Fibroblast of lung (primary cell): ENCODE results near the gene KCNMA1. TPM values are rescaled to one million over a fixed set of nuclear protein-coding genes. Genes with fewer than 3 reads are reported as not detected.
A peak's percentile ranks its signal among the peaks of the same experiment; 100 is the strongest.

Experiments
- DNase-seq, 2 donors: peaks; one replicate each; pipeline versions ENCODE4 v3.0.0 to v3.0.0-alpha.2; 2010; ENCODE audit warnings: low read depth in 2 of 2
- H2AFZ ChIP-seq: 2 replicates; pipeline ENCODE4 v1.5.1; 2012; ENCODE audit warnings: low read length, control low read depth, inconsistent platforms
- H3K27ac ChIP-seq: 2 replicates; pipeline ENCODE4 v1.5.1; 2011; ENCODE audit warnings: low read length, control low read depth; ENCODE audit not compliant: insufficient read depth
- H3K27me3 ChIP-seq: 2 replicates; pipeline ENCODE4 v1.5.1; 2011; ENCODE audit warnings: mild to moderate bottlenecking, low read length; ENCODE audit not compliant: control insufficient read depth, insufficient read depth
- H3K36me3 ChIP-seq: 2 replicates; pipeline ENCODE4 v1.5.1; 2011; ENCODE audit warnings: low read length; ENCODE audit not compliant: control insufficient read depth, insufficient read depth
- H3K4me1 ChIP-seq: 2 replicates; pipeline ENCODE4 v1.5.1; 2011; ENCODE audit warnings: low read length; ENCODE audit not compliant: control insufficient read depth, insufficient read depth; ENCODE audit errors: extremely low read depth
- H3K4me2 ChIP-seq: 2 replicates; pipeline ENCODE4 v1.5.1; 2011; ENCODE audit warnings: low read length, control low read depth; ENCODE audit not compliant: insufficient read depth; ENCODE audit errors: extremely low read depth
- H3K4me3 ChIP-seq, 4 experiments: fragments of 200-600 bp in 1 of 4; sonication (generic) in 1 of 4; replicated peaks in 1 of 4; 2 replicates each; pipeline ENCODE4 v1.5.1; 2011 to 2016; ENCODE audit warnings: low read length in 4 of 4, low read depth in 3 of 4, mild to moderate bottlenecking in 3 of 4, control low read depth in 2 of 4, inconsistent platforms in 1 of 4, mixed read lengths in 1 of 4; ENCODE audit not compliant: insufficient read depth in 1 of 4; ENCODE audit errors: control extremely low read depth in 1 of 4
- H3K79me2 ChIP-seq: 2 replicates; pipeline ENCODE4 v1.5.1; 2012; ENCODE audit warnings: mild to moderate bottlenecking, low read length, inconsistent platforms; ENCODE audit not compliant: control insufficient read depth, insufficient read depth
- H3K9ac ChIP-seq: 2 replicates; pipeline ENCODE4 v1.5.1; 2011; ENCODE audit warnings: mild to moderate bottlenecking, low read length, control low read depth; ENCODE audit not compliant: insufficient read depth
- H3K9me3 ChIP-seq: 2 replicates; pipeline ENCODE4 v1.5.1; 2012; ENCODE audit warnings: low read depth, low read length; ENCODE audit not compliant: control insufficient read depth, insufficient read depth
- H4K20me1 ChIP-seq: 2 replicates; pipeline ENCODE4 v1.5.1; 2011; ENCODE audit warnings: low read length; ENCODE audit not compliant: control insufficient read depth, insufficient read depth; ENCODE audit errors: extremely low read depth
- EZH2 ChIP-seq: IDR thresholded peaks from 2 replicates; pipeline ENCODE4 v1.5.1; 2012; ENCODE audit warnings: low read length, control low read depth, mild to moderate bottlenecking; ENCODE audit errors: missing control alignments
- polyA plus RNA-seq, 2 donors: library from polyadenylated mRNA; depleted of rRNA in 1 of 2; stranded (reverse) in 1 of 2; unstranded in 1 of 2; fragments of >200 nt; gene quantifications; 2 replicates each; pipeline ENCODE4 v1.2.1, GENCODE V29; 2011 to 2012; ENCODE audit warnings: missing spikeins in 1 of 2
- total RNA-seq: library from RNA; depleted of rRNA; stranded (reverse); fragments of >200 nt; gene quantifications from 2 replicates; pipeline ENCODE4 v1.2.1, GENCODE V29; 2014
- TF ChIP-seq, protein P1 (sequence below), 2 donors: IDR thresholded peaks in 1 of 2; conservative IDR thresholded peaks in 1 of 2; 1 replicate in 1 of 2; 2 replicates in 1 of 2; pipeline ENCODE4 v1.5.1; 2011 to 2012; ENCODE audit warnings: low read length in 2 of 2, control low read depth in 1 of 2, inconsistent platforms in 1 of 2, low read depth in 1 of 2, mild to moderate bottlenecking in 1 of 2

The KCNMA1 gene
- total and polyA plus RNA-seq, 2 donors (not counting 1 experiment from before 2014, with no cell fraction given) = 31.0 to 138 TPM

DNA sequence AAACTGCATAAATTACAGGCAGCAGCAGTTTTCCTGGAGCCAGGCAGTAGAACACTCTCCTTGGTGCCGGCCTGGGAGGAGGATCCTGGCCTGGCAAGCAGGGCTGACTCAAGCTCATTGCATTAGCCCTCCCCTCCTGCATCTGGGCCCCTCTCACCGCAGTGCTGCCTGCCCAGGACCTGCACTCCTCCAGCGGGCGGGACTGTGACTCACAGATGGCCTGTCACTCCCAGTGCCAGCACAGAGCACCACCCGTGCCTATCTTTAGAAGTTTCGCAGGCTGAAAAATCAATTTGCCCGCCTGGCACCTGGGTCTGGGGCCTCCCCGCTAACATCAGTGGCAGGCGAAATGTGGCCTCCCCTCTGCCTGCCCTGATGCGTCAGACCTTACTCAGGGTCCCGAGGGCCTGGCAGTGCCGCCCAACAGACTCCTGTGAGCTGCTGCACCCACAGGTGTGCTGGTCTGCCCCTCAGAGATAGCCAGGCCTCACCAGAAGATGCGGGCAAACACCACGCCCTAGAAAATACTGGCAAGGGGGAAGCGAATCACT is 123.8 kb downstream of the KCNMA1 start:
- no peak overlapping the region for H2AFZ ChIP-seq
- no peaks in the 10 kb centered on the region for H3K36me3 ChIP-seq
- no peak overlapping the region for H3K27ac ChIP-seq
- H3K4me3 ChIP-seq = no peak overlapping the region
- H3K27me3 ChIP-seq = no peaks in the 10 kb centered on the region
- peaks cover 21% of the 10 kb centered on the region for H3K4me1 ChIP-seq
- no peaks in the 10 kb centered on the region for H4K20me1 ChIP-seq
- H3K9me3 ChIP-seq = no peaks in the 10 kb centered on the region
- DNase-seq = peak; percentile 86 to 95
- peaks cover 8% of the 10 kb centered on the region for H3K79me2 ChIP-seq
- no peak overlapping the region for H3K4me2 ChIP-seq
- H3K9ac ChIP-seq = no peak overlapping the region
- TF ChIP-seq EZH2 = no peak
- TF ChIP-seq, protein P1, sequence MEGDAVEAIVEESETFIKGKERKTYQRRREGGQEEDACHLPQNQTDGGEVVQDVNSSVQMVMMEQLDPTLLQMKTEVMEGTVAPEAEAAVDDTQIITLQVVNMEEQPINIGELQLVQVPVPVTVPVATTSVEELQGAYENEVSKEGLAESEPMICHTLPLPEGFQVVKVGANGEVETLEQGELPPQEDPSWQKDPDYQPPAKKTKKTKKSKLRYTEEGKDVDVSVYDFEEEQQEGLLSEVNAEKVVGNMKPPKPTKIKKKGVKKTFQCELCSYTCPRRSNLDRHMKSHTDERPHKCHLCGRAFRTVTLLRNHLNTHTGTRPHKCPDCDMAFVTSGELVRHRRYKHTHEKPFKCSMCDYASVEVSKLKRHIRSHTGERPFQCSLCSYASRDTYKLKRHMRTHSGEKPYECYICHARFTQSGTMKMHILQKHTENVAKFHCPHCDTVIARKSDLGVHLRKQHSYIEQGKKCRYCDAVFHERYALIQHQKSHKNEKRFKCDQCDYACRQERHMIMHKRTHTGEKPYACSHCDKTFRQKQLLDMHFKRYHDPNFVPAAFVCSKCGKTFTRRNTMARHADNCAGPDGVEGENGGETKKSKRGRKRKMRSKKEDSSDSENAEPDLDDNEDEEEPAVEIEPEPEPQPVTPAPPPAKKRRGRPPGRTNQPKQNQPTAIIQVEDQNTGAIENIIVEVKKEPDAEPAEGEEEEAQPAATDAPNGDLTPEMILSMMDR (conservative IDR thresholded peaks at IDR 0.05 in 1 of 2, IDR thresholded peaks at IDR 0.05 in 1 of 2; ENCODE audit: low read depth in 1 of 2, low read length in 2 of 2) = no peak

DNA sequence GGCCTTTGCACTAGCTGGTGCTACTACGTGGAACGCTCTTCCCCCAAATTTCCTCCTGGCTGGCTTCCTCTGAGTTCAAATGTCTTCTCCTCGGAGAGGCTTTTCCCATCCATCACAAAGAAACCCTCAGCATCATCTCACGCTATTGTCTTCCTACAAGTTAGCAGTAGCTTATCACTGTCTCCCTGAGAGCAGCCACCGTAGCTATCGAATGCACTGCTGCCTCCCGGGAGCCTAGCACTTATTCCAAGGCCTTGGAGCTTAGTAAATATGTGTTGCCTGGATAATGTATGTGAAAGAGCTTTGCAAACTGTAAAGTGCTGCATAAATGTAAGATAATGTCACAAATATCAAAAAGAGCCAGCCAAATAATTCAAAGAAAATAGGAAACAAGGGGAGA is 124.4 kb downstream of the KCNMA1 start:
- no peak overlapping the region for H3K27ac ChIP-seq
- peaks cover 21% of the 10 kb centered on the region for H3K4me1 ChIP-seq
- H3K9me3 ChIP-seq = no peaks in the 10 kb centered on the region
- H3K4me2 ChIP-seq = no peak overlapping the region
- DNase-seq = no peak
- no peak overlapping the region for H2AFZ ChIP-seq
- no peak overlapping the region for H3K9ac ChIP-seq
- no peaks in the 10 kb centered on the region for H3K36me3 ChIP-seq
- H4K20me1 ChIP-seq = no peaks in the 10 kb centered on the region
- TF ChIP-seq EZH2 = no peak
- TF ChIP-seq, protein P1 (conservative IDR thresholded peaks at IDR 0.05 in 1 of 2, IDR thresholded peaks at IDR 0.05 in 1 of 2; ENCODE audit: low read depth in 1 of 2, low read length in 2 of 2) = no peak
- peaks cover 11% of the 10 kb centered on the region for H3K79me2 ChIP-seq
- no peak overlapping the region for H3K4me3 ChIP-seq
- H3K27me3 ChIP-seq = no peaks in the 10 kb centered on the region

DNA sequence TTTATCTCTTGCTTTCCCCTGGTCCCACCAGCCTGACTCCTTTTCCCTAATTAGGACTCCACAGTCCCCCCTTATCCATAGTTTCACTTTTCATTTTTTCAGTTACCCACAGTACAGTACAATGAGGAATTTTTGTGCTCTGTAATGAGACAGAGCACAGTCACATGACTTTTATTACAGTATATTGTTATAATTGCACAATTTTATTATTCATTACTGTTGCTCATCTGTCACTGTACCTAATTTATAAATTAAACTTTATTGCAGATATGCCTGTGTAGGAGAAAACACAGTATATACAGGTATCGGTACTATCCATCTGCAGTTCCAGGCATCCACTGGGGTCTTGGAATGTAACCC is 125.4 kb downstream of the KCNMA1 start:
- H3K4me1 ChIP-seq = peaks cover 25% of the 10 kb centered on the region
- no peak for DNase-seq
- TF ChIP-seq EZH2 = no peak
- TF ChIP-seq, protein P1 (conservative IDR thresholded peaks at IDR 0.05 in 1 of 2, IDR thresholded peaks at IDR 0.05 in 1 of 2; ENCODE audit: low read depth in 1 of 2, low read length in 2 of 2) = no peak
- no peaks in the 10 kb centered on the region for H4K20me1 ChIP-seq
- no peaks in the 10 kb centered on the region for H3K36me3 ChIP-seq
- H2AFZ ChIP-seq = no peak overlapping the region
- no peak overlapping the region for H3K4me3 ChIP-seq
- H3K4me2 ChIP-seq = peak overlapping the region; percentile 36
- H3K27ac ChIP-seq = no peak overlapping the region
- peaks cover 11% of the 10 kb centered on the region for H3K79me2 ChIP-seq
- no peaks in the 10 kb centered on the region for H3K9me3 ChIP-seq
- no peaks in the 10 kb centered on the region for H3K27me3 ChIP-seq
- H3K9ac ChIP-seq = no peak overlapping the region
